HFF-Myc (cell line): ENCODE data around the gene ALDOC.

Experiments used
- DNase-seq: peaks from one replicate; pipeline ENCODE4 v3.0.0-alpha.2; 2011; ENCODE audit warnings: low read depth; ENCODE audit errors: extremely low read depth
- H3K4me3 ChIP-seq: replicated peaks from 2 replicates; pipeline ENCODE4 v1.5.1; 2011; ENCODE audit warnings: low read depth, mild to moderate bottlenecking, control low read depth, low read length
- CTCF ChIP-seq: IDR thresholded peaks from 2 replicates; pipeline ENCODE4 v1.5.1; 2012; ENCODE audit warnings: mild to moderate bottlenecking, low read depth, low read length, control low read depth; ENCODE audit errors: missing control alignments

The ALDOC gene

GRCh38 chr17:28576758-28577465, at the start of gene ALDOC:
TSS of gene ALDOC (minus strand) at chr17:28576895. CDS start at chr17:28575532, 1,363 bp downstream.
- peak; percentile 72 for DNase-seq
- no peak for TF ChIP-seq CTCF
- no peak within 1 kb of the TSS for H3K4me3 ChIP-seq

- no peak for DNase-seq
- TF ChIP-seq CTCF, result no peak
- no peak overlapping the region for H3K4me3 ChIP-seq
Observed at GRCh38 chr17:28624148-28624547, 47.5 kb upstream of the ALDOC start.

GRCh38 chr17:28623696-28624095, 47.0 kb upstream of the ALDOC start:
- no peak overlapping the region for H3K4me3 ChIP-seq
- TF ChIP-seq CTCF, result no peak
- no peak for DNase-seq

GRCh38 chr17:28622186-28622585, 45.5 kb upstream of the ALDOC start:
- DNase-seq, result no peak
- no peak for TF ChIP-seq CTCF
- no peak overlapping the region for H3K4me3 ChIP-seq

- no peak for TF ChIP-seq CTCF
- no peak for DNase-seq
Observed at GRCh38 chr17:28620010-28620409, 43.3 kb upstream of the ALDOC start.

GRCh38 chr17:28618464-28618863, 41.8 kb upstream of the ALDOC start:
- no peak overlapping the region for H3K4me3 ChIP-seq
- no peak for DNase-seq
- no peak for TF ChIP-seq CTCF

More at GRCh38 chr17:28620010-28620409, 43.3 kb upstream of the ALDOC start:
- no peak overlapping the region for H3K4me3 ChIP-seq

- no peak for TF ChIP-seq CTCF
- DNase-seq, result no peak
- H3K4me3 ChIP-seq, result no peak overlapping the region
Observed at GRCh38 chr17:28616281-28616680, 39.6 kb upstream of the ALDOC start.
